Transverse colon (tissue), 4 donors: ENCODE measurements around the gene CISD3.

ENCODE experiments used
- EP300 ChIP-seq: sonication (generic); formaldehyde crosslinking; IDR thresholded peaks from one replicate; pipeline ENCODE4 v1.6.1; 2017; ENCODE audit warnings: antibody characterized with exemption, low read depth
- POLR2A ChIP-seq: fragments of 450-650 bp; IDR thresholded peaks from one replicate; pipeline ENCODE4 v1.6.1; 2016; ENCODE audit warnings: antibody characterized with exemption, mild to moderate bottlenecking, moderate library complexity
- POLR2AphosphoS5 ChIP-seq, 3 donors: sonication (generic); formaldehyde crosslinking; IDR thresholded peaks; one replicate each; pipeline ENCODE4 v1.6.1; 2016; ENCODE audit warnings: antibody characterized with exemption in 3 of 3
- TF ChIP-seq, protein P1 (sequence below), 5 experiments: fragments of 200-600 bp in 3 of 5; fragments of 450-650 bp in 2 of 5; sonication (generic) in 3 of 5; IDR thresholded peaks; 1 replicate in 2 of 5; 2 replicates in 3 of 5; pipeline ENCODE4 v1.5.1; 2016 to 2017; ENCODE audit warnings: antibody characterized with exemption in 5 of 5, inconsistent platforms in 3 of 5, mild to moderate bottlenecking in 2 of 5, moderate library complexity in 1 of 5

DNA sequence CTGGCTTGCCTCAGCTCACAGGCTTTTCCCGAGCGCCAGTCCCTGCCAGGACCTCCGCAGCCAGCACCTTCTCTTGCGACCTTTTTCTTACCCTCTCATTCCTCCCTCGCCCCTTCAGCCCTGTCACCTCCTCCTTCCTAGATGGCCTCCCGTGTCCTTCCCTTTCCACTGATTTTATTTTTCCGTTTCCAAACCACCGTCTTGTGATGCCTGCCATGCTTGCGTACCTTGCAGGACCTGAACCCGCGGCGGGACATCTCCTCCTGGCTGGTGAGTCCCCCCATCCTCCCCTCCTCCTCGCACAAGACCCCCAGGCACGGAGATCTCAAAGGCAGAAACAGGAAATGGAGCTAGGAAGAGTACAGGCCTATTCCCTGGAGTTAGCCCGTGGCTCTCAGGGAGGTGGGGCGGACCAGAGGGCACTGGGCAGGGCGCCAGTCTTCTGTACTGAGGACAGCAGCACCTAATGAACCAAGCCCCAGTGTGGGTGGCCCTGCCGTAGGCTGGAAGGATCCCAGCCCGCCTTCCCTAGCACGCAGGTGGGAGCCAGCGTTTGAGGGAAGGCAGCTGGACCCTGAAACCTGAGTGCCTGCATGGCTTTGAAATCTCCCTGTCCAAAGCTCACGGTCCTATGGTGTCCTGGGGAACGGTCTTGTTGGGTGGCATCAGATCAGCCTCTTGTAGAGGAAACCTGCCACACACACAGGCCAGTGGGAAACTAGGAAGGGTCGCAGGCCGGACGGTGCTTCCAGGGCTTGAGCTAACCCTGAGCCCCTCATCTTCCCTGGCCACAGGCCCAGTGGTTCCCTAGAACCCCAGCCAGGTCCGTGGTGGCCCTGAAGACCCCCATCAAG, 612 bp downstream of the CISD3 start:
- TF ChIP-seq EP300 (no peak), POLR2A (peak; percentile 86), POLR2AphosphoS5 (IDR thresholded peaks at IDR 0.05) (peak; percentile 53 to 92 (median 89))
- TF ChIP-seq, protein P1, sequence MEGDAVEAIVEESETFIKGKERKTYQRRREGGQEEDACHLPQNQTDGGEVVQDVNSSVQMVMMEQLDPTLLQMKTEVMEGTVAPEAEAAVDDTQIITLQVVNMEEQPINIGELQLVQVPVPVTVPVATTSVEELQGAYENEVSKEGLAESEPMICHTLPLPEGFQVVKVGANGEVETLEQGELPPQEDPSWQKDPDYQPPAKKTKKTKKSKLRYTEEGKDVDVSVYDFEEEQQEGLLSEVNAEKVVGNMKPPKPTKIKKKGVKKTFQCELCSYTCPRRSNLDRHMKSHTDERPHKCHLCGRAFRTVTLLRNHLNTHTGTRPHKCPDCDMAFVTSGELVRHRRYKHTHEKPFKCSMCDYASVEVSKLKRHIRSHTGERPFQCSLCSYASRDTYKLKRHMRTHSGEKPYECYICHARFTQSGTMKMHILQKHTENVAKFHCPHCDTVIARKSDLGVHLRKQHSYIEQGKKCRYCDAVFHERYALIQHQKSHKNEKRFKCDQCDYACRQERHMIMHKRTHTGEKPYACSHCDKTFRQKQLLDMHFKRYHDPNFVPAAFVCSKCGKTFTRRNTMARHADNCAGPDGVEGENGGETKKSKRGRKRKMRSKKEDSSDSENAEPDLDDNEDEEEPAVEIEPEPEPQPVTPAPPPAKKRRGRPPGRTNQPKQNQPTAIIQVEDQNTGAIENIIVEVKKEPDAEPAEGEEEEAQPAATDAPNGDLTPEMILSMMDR (IDR thresholded peaks at IDR 0.05) = no peak
